ENCODE results near the gene HIRA. TPM values are rescaled to one million over a fixed set of nuclear protein-coding genes. Genes with fewer than 3 reads are reported as not detected.

HIRA gene
- total and polyA plus RNA-seq, 4 donors, result 4.1 to 32.5 (median 23.0) TPM

- Histone ChIP-seq H3K9ac (ENCODE audit: low read depth in 1 of 2, low read length in 2 of 2) (no peak overlapping the region), H3K4me3 (ENCODE audit: low read depth in 1 of 3, low read length in 3 of 3) (no peak overlapping the region), H3K4me1 (ENCODE audit: control insufficient read depth in 4 of 4, insufficient read depth in 4 of 4, low read length in 3 of 4) (no peaks in the 10 kb centered on the region), H3K9me3 (ENCODE audit: control insufficient read depth in 4 of 4, low read length in 3 of 4) (no peaks in the 10 kb centered on the region), H3K27ac (ENCODE audit: low read depth in 1 of 2, low read length in 2 of 2) (no peak overlapping the region), H3K36me3 (ENCODE audit: control insufficient read depth in 4 of 4, insufficient read depth in 3 of 4, low read depth in 1 of 4, low read length in 3 of 4) (peaks cover 31 to 86% (median 60%) of the 10 kb centered on the region in 4 donors), H3K27me3 (ENCODE audit: control insufficient read depth in 4 of 4, insufficient read depth in 4 of 4, low read length in 3 of 4) (no peaks in the 10 kb centered on the region)
- WGBS, result 96% methylated on average over 9 of the region's 9 CpGs
- DNase-seq (ENCODE audit: low spot score), result no peak
- TF ChIP-seq HNF4G (IDR thresholded peaks at IDR 0.05) (no peak), NR2F2 (IDR thresholded peaks at IDR 0.05) (no peak), FOXA2 (IDR thresholded peaks at IDR 0.05) (no peak), FOXA1 (IDR thresholded peaks at IDR 0.05) (no peak), CTCF (IDR thresholded peaks at IDR 0.05; ENCODE audit: low read depth, low read length, missing input control) (no peak), EGR1 (IDR thresholded peaks at IDR 0.05; ENCODE audit: low read depth in 2 of 2) (no peak), YY1 (IDR thresholded peaks at IDR 0.05) (no peak), TAF1 (conservative IDR thresholded peaks at IDR 0.05) (no peak), JUND (IDR thresholded peaks at IDR 0.05) (no peak), REST (IDR thresholded peaks at IDR 0.05) (no peak), RXRA (IDR thresholded peaks at IDR 0.05) (no peak), GABPA (IDR thresholded peaks at IDR 0.05 in 1 of 2, conservative IDR thresholded peaks at IDR 0.05 in 1 of 2) (no peak), RAD21 (IDR thresholded peaks at IDR 0.05) (no peak), SP1 (IDR thresholded peaks at IDR 0.05) (no peak), ATF3 (IDR thresholded peaks at IDR 0.05) (no peak), HNF4A (conservative IDR thresholded peaks at IDR 0.05) (no peak)
- TF ChIP-seq, protein P1, sequence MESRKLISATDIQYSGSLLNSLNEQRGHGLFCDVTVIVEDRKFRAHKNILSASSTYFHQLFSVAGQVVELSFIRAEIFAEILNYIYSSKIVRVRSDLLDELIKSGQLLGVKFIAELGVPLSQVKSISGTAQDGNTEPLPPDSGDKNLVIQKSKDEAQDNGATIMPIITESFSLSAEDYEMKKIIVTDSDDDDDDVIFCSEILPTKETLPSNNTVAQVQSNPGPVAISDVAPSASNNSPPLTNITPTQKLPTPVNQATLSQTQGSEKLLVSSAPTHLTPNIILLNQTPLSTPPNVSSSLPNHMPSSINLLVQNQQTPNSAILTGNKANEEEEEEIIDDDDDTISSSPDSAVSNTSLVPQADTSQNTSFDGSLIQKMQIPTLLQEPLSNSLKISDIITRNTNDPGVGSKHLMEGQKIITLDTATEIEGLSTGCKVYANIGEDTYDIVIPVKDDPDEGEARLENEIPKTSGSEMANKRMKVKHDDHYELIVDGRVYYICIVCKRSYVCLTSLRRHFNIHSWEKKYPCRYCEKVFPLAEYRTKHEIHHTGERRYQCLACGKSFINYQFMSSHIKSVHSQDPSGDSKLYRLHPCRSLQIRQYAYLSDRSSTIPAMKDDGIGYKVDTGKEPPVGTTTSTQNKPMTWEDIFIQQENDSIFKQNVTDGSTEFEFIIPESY (IDR thresholded peaks at IDR 0.05), result no peak
- TF ChIP-seq, protein P2, sequence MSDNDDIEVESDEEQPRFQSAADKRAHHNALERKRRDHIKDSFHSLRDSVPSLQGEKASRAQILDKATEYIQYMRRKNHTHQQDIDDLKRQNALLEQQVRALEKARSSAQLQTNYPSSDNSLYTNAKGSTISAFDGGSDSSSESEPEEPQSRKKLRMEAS (IDR thresholded peaks at IDR 0.05), result no peak
These were observed 80.6 kb downstream of the HIRA start for GRCh38 chr22:19350947-19351346.
